AG04449 (cell line): Measurements from ENCODE around the gene MYCBPAP.

Source experiments
- CTCF ChIA-PET: fragments of 350-600 bp; formaldehyde crosslinking; extraction: SDS; loops from one replicate; lab custom pipeline; 2021; ENCODE audit warnings: antibody characterized with exemption; lab: Yijun Ruan, JAX
- POLR2A ChIA-PET: fragments of 400-600, 350-600 bp; formaldehyde crosslinking; extraction: SDS; loops from one replicate; lab custom pipeline; 2020; ENCODE audit warnings: antibody characterized with exemption, inconsistent platforms; lab: Yijun Ruan, JAX
- DNase-seq: peaks from one replicate; pipeline ENCODE4 v3.0.0-alpha.2; 2010; ENCODE audit warnings: low read depth, low spot score
- H3K4me3 ChIP-seq: 2 replicates; pipeline ENCODE4 v1.5.1; 2011; ENCODE audit warnings: low read depth, mild to moderate bottlenecking, control low read depth, low read length
- CTCF ChIP-seq: IDR thresholded peaks from one replicate; pipeline ENCODE4 v1.5.1; 2011; ENCODE audit warnings: mild to moderate bottlenecking, moderate library complexity, low read length, control low read depth, inconsistent platforms; ENCODE audit not compliant: insufficient read depth; ENCODE audit errors: missing control alignments

The MYCBPAP gene

DNA sequence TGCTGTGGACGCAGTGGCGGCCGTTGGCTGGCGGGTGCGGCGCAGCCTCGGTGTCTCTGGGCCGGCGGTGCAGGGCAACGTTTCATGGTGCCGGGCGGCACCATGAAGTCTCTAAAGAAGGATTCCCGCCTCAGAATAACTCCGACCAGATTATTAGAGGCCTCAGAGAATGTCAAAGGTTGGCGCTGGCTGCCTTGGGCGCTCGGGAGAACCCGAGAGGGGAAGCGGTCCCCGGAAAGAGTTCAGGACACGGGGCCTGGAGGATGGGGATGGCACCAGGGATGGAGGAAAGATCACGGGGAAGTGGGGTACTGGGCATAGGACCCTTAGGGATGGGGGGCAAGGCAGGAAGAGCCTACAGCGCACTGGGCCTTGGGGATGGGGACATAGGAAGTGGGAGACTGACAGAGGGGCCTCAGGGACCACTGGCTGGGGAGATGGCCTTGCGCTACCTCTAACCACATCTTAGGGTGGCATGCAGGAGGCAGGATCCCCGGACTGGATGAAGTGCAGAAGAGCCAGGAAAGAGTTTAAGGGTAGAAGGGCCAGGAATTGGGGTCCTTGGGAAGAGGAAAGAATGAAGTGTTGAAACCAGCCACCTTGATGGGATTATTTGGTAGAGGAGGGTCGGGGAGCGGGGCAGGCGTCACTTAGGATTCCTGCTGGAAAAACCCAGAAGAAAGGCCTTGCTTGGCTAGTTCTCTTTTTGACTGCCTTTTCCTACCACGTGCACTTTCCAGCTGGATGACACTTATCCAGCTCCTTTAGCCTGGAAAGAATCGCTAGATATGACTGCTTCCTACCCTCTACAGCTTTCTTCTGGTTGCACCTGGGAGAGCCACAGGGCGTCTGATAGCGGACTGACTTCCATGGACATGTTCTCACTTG, 578 bp downstream of the MYCBPAP start:
- CTCF ChIA-PET, result interaction anchor here (0.7 to 1.3 kb wide), 3 partner anchors 8 to 33 kb away, joined by 3 to 6 read pairs (median 3); no protein-coding TSS in a partner anchor
- POLR2A ChIA-PET, result no interaction called here
- peak overlapping the region; percentile 50 for H3K4me3 ChIP-seq
- no peak for TF ChIP-seq CTCF
- DNase-seq, result no peak

- TF ChIP-seq CTCF, result no peak
- no peak overlapping the region for H3K4me3 ChIP-seq
- CTCF ChIA-PET, result interaction anchor here (1.0 to 3.1 kb wide), 2 partner anchors 10 kb away, joined by 3 to 16 read pairs; no protein-coding TSS in a partner anchor
- POLR2A ChIA-PET, result interaction anchor here (1.0 kb wide), 1 partner anchor 114 kb away, joined by 3 read pairs; the partner anchor contains the start of gene LRRC59
- no peak for DNase-seq
These were observed 2.8 kb downstream of the MYCBPAP start for GRCh38 chr17:50511058-50511457.

GRCh38 chr17:50513495-50513894, 5.3 kb downstream of the MYCBPAP start:
- ChIA-PET POLR2A (no interaction called here), CTCF (interaction anchor here (3.1 kb wide), 1 partner anchor 12 kb away, joined by 16 read pairs; no protein-coding TSS in a partner anchor)
- DNase-seq, result no peak
- no peak for TF ChIP-seq CTCF
- H3K4me3 ChIP-seq, result no peak overlapping the region

GRCh38 chr17:50514388-50514787, 6.1 kb downstream of the MYCBPAP start:
- POLR2A ChIA-PET, result no interaction called here
- TF ChIP-seq CTCF, result no peak
- no peak overlapping the region for H3K4me3 ChIP-seq
- DNase-seq, result no peak
- CTCF ChIA-PET, result interaction anchor here (1.4 to 3.1 kb wide), 2 partner anchors 11 to 18 kb away, joined by 4 to 25 read pairs; partner anchors contain the start of gene EPN3

GRCh38 chr17:50514936-50515702, 6.9 kb downstream of the MYCBPAP start:
- ChIA-PET CTCF (interaction anchor here (1.0 to 3.1 kb wide), 6 partner anchors 11 to 36 kb away, joined by 3 to 25 read pairs (median 6); partner anchors contain the start of gene EPN3), POLR2A (no interaction called here)
- no peak overlapping the region for H3K4me3 ChIP-seq
- DNase-seq, result no peak
- TF ChIP-seq CTCF, result no peak
